Tibial artery (tissue), 4 donors: ENCODE measurements around the gene FBXO41.

Experiments used
- DNase-seq, 2 donors: peaks; one replicate each; pipeline ENCODE4 v3.0.0-alpha.2; 2019
- H3K27ac ChIP-seq, 2 donors: fragments of 200-600 bp; sonication (generic) in 1 of 2; 1 replicate in 1 of 2; 2 replicates in 1 of 2; pipeline ENCODE4 v1.5.1; 2018 to 2019; ENCODE audit warnings: mild to moderate bottlenecking in 1 of 2
- H3K27me3 ChIP-seq, 2 donors: fragments of 200-600 bp; sonication (generic) in 1 of 2; one replicate each; pipeline versions ENCODE4 v1.5.1 to v1.6.0; 2016 to 2019
- H3K36me3 ChIP-seq, 3 donors: fragments of 200-600 bp; sonication (generic) in 2 of 3; one replicate each; pipeline ENCODE4 v1.5.1; 2016 to 2019; ENCODE audit warnings: mild to moderate bottlenecking in 2 of 3
- H3K4me1 ChIP-seq, 4 donors: fragments of 200-600 bp; sonication (generic) in 2 of 4; 1 replicate in 3 of 4; 2 replicates in 1 of 4; pipeline ENCODE4 v1.5.1; 2016 to 2019
- H3K4me3 ChIP-seq, 2 donors: fragments of 200-600 bp; sonication (generic) in 1 of 2; 1 replicate in 1 of 2; 2 replicates in 1 of 2; pipeline ENCODE4 v1.5.1; 2018 to 2019; ENCODE audit warnings: mild to moderate bottlenecking in 2 of 2
- H3K9me3 ChIP-seq, 3 donors: fragments of 200-600 bp; sonication (generic) in 1 of 3; one replicate each; pipeline ENCODE4 v1.5.1; 2016 to 2019
- CTCF ChIP-seq, 2 experiments: fragments of 200-600 bp in 1 of 2; fragments of 450-650 bp in 1 of 2; IDR thresholded peaks; one replicate each; pipeline ENCODE4 v1.5.1; 2017 to 2019; ENCODE audit warnings: antibody characterized with exemption in 2 of 2, mild to moderate bottlenecking in 1 of 2, moderate library complexity in 1 of 2
- intact Hi-C: fragments of 100-400 bp; cut with DNase I; formaldehyde crosslinking; loops from one replicate; pipeline ENCODE4 v1.15.0; 2023; ENCODE audit warnings: low total_unique reads

Gene FBXO41

GRCh38 chr2:73258186-73258912 is 25.9 kb downstream of the FBXO41 start:
- H3K27ac ChIP-seq: no peak overlapping the region
- H3K36me3 ChIP-seq: peaks cover 2 to 25% (median 14%) of the 10 kb centered on the region in 3 donors
- H3K4me3 ChIP-seq: no peak overlapping the region
- no peak for DNase-seq
- no peaks in the 10 kb centered on the region for H3K4me1 ChIP-seq
- intact Hi-C loops: no loop called here
- H3K9me3 ChIP-seq: no peaks in the 10 kb centered on the region
- no peaks in the 10 kb centered on the region for H3K27me3 ChIP-seq
- TF ChIP-seq CTCF (IDR thresholded peaks at IDR 0.05): no peak

GRCh38 chr2:73257425-73258125 is 26.7 kb downstream of the FBXO41 start:
- intact Hi-C loops: no loop called here
- no peaks in the 10 kb centered on the region for H3K9me3 ChIP-seq
- H3K27ac ChIP-seq: no peak overlapping the region
- H3K27me3 ChIP-seq: no peaks in the 10 kb centered on the region
- H3K4me3 ChIP-seq: no peak overlapping the region
- H3K36me3 ChIP-seq: peaks cover 10 to 29% (median 22%) of the 10 kb centered on the region in 3 donors
- no peaks in the 10 kb centered on the region for H3K4me1 ChIP-seq
- peak in 1 of 2 donors; percentile 43 for DNase-seq
- no peak for TF ChIP-seq CTCF (IDR thresholded peaks at IDR 0.05)

GRCh38 chr2:73257021-73257420 is 27.3 kb downstream of the FBXO41 start:
- Histone ChIP-seq H3K4me3 (no peak overlapping the region), H3K4me1 (no peaks in the 10 kb centered on the region), H3K9me3 (no peaks in the 10 kb centered on the region), H3K27ac (no peak overlapping the region), H3K36me3 (peaks cover 15 to 34% (median 26%) of the 10 kb centered on the region in 3 donors), H3K27me3 (no peaks in the 10 kb centered on the region)
- no peak for TF ChIP-seq CTCF (IDR thresholded peaks at IDR 0.05)
- no peak for DNase-seq
- intact Hi-C loops: no loop called here

- H3K27ac ChIP-seq: no peak overlapping the region
- H3K4me1 ChIP-seq: no peaks in the 10 kb centered on the region
- DNase-seq: no peak
- no peaks in the 10 kb centered on the region for H3K9me3 ChIP-seq
- no peak overlapping the region for H3K4me3 ChIP-seq
- no peaks in the 10 kb centered on the region for H3K27me3 ChIP-seq
- no peak for TF ChIP-seq CTCF (IDR thresholded peaks at IDR 0.05)
- peaks cover 18 to 39% (median 31%) of the 10 kb centered on the region in 3 donors for H3K36me3 ChIP-seq
- intact Hi-C loops: no loop called here
Measured at GRCh38 chr2:73256618-73256922, 27.7 kb downstream of the FBXO41 start.

- Histone ChIP-seq H3K27me3 (no peaks in the 10 kb centered on the region), H3K4me3 (no peak overlapping the region), H3K27ac (no peak overlapping the region), H3K4me1 (no peaks in the 10 kb centered on the region), H3K9me3 (no peaks in the 10 kb centered on the region), H3K36me3 (peaks cover 24 to 44% (median 36%) of the 10 kb centered on the region in 3 donors)
- DNase-seq: no peak
- no peak for TF ChIP-seq CTCF (IDR thresholded peaks at IDR 0.05)
- intact Hi-C loops: no loop called here
Measured at GRCh38 chr2:73255907-73256617, 28.2 kb downstream of the FBXO41 start.
